Measurements from ENCODE around the gene ADARB2.
"Not testable (repeated sequence)": the region's sequence is repeated elsewhere in the genome, so short reads cannot be mapped to it uniquely, and the experiment has no call there.

ADARB2 gene

DNA sequence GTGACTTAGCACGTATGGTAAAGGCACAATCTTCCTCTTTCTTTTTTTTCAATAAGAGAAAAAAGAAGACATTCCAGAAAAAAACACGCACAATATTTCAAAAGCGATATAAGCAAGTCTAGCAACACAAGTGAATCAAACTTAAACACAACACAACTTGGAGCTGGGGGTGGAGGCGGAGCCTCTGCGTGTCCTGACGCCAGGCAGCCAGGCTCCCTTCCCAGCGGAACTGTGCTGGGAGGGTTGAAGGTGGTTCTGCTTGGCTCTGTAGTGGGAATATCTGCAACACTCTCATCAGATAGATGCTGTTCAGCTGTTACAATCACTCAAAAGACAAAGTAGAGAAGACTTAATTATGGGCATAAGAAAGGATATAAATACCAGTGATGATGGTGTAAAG, 469.8 kb downstream of the ADARB2 start:
- no peak for DNase-seq

GRCh38 chr10:1267148-1267547, 470.2 kb downstream of the ADARB2 start:
- no peak for DNase-seq

DNA sequence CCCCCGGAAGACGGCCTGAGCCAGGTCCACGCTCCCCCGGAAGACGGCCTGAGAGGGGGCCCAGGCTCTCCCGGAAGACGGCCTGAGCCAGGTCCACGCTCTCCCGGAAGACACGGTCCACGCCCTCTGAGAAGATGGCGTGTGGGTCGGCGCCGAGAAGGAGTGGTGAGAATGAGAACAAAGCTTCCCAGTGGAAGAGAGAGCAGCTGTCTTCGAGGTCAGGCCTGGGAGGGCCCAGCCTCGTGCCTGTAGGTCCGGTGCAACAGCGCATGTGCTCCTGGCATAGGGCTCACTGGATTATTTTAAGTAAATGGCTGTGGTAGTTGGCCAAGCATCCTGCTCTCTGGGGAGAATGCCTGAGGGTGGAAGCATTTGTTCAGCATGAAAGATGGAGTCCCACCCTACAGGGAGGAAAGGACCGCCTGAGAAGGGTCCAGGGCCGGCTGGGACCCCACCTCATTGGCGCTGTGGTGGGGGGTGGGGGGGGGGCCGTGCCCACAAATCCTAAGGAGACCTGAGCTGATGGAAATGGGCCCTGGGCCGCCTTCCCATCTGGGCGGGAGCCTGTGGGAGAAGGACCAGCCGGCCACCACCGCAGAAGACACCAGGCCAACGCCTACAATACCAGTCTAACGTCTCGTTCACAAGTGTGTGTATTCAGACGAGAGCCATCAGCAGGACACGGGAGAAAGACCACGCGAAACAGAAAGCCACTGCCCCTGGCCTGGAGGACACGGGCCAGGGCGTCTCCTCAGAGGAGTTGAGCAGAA, 471.1 kb downstream of the ADARB2 start:
- DNase-seq: no peak

DNA sequence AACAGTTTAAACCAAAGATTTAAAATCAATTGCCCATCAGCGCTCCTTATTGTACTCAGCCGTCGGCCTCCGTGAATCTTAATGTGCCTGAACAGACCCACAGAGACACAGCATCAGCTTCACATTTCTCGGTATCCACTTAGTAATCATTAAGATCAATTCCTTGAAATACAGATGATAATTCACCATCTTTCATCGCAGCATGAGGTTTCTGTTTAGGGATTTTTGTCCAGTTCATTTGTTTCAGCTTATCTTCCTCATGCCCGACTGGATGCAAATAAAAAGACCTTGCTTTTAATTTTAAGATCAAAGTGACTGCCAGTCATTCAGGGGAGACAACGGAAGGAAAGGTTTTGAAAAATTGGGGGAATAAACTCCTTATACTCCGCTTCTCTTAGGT, 473.3 kb downstream of the ADARB2 start:
- no peak for DNase-seq

GRCh38 chr10:1257274-1257673, 480.1 kb downstream of the ADARB2 start:
- no peak for DNase-seq

DNA sequence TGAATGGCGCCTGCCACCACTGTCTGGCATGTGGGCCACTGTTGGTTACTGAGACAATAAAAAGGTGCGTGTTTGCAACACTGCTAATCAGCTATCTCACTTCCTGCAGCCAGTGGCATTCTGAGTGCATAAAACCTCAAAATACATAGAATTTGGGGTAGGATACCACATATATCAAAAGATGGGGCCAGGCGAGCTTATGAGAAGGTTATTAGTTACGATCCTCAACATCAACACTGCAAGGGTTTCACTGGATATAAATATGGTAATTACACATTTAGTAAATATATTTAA, 480.9 kb downstream of the ADARB2 start:
- no peak for DNase-seq

- DNase-seq: no peak
These were observed 481.5 kb downstream of the ADARB2 start for GRCh38 chr10:1255600-1256431.

DNA sequence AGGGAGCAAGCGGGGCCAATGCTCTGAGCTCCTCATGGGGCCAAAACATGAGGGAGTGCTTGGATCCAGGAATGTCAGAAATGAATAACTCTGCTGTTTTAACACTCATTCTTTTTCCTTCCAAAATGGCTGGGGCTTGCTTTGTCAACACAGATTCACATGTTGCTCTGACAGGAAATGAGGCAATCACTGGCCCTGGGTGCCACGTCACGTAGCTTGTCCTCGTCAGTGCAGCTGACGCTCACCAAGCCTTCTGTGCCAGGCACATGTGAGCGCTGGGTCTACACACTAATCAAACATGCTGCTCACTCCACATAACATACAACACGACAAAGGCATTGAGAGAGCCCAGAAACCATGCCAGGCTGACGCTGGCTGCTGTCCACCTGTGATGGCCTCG, 482.2 kb downstream of the ADARB2 start:
- DNase-seq: no peak

GRCh38 chr10:1253523-1254353, 483.6 kb downstream of the ADARB2 start:
- no peak for DNase-seq

DNA sequence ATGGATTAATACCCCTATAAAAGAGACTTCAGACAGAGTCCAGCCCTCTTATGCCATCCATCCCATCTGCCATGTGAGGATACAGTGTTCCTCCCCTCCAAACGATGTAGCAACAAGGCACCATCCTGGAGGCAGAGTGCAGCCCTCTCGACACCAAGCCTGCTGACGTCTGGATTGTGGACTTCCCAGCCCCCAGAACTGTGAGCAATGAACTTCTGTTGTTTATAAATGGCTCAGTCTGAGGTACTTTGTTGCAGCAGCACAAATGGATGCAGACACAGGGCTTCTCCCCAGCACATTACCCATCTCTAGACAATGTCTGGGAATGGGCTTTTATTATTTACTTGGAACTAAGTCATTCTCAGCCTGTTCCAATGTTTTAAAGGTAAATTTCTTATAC, 485.6 kb downstream of the ADARB2 start:
- DNase-seq: no peak

DNA sequence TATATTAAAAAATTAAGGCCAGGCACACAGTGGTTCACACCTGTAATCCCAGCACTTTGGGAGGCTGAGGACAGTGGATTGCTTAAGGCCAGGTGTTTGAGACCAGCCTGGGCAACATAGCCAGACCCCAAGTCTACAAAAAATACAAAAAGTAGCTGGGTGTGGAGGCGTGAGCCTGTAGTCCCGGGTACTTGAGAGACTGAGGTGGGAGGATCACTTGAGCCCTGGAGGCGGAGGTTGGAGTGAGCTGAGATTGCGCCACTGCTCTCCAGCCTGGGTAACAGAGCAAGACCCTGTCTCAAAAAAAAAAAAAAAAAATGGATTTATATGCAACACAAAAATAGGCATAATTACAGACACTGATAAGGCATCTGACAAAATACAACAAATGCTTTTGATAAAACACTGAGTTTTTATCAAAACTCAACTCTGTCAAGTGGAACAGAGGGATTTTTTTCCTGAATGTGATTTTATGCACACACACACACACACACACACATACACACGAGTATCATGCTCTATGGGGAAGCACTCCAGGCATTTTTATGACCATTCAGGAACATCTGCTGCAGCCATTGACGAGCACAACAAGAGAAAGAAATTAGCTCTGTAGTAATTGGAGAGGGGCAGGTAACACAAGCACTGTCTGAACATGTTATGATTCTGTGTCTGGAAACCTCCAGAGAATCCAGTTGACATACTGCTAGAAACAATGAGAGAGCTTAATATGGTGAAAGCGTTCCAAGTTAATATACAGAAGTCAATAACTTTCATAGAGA, 488.0 kb downstream of the ADARB2 start:
- peak; percentile 71 for DNase-seq

- not testable (repeated sequence) for DNase-seq
These were observed 489.1 kb downstream of the ADARB2 start for GRCh38 chr10:1248262-1248630.

DNA sequence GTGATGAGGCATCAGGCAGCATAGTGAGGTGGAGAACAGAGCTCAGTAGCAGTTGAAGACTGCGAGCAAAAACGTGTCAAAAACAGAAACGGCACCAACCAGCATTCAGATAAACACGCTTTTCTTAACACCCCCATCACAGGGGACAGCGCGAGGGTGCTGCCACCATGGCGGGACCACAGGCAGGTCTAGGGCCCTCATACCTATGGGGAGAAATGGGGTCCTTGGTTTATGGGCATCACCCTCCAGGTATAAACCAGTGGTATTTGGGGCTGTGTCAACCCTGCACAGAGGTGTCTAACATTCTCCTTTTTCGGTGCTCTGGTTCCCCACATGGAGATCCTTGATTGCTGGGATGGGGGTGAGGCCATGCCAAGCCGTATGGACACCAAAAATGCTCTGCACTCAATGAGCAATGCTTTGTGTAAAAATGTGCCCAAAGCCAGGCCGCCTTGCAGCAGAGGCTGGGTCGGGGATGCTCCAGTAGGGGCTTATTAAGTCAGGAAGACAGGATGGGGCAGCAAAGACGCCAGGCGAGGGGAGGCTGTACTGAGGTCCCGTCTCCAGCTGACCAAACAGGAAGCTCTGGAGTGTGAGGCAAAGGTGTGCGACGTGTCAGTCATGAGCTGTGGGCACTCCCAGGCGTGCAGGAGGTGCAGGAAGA, 489.6 kb downstream of the ADARB2 start:
- DNase-seq: no peak

- no peak for DNase-seq
These were observed 492.8 kb downstream of the ADARB2 start for GRCh38 chr10:1244493-1244892.

- DNase-seq: no peak
These were observed 493.7 kb downstream of the ADARB2 start for GRCh38 chr10:1243486-1244234.

DNA sequence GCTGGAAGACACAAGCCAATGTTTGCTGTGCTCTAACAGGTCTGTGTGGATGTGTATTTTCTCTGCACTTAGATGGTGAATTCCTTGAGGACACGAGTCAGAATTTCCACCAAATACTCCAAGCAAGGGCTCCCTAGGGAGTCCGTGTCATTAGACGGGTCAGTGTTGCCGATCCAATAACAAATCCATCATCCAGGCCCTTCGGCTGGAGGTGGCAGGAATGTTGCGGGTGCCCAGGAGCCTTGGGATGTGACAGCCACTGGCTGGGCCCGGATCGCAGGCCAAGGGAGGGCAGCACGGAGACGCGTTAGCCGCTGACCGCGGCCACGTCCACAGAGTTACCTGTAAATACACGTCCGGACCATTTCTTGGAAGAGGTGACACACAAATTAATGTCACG, 494.4 kb downstream of the ADARB2 start:
- no peak for DNase-seq

DNA sequence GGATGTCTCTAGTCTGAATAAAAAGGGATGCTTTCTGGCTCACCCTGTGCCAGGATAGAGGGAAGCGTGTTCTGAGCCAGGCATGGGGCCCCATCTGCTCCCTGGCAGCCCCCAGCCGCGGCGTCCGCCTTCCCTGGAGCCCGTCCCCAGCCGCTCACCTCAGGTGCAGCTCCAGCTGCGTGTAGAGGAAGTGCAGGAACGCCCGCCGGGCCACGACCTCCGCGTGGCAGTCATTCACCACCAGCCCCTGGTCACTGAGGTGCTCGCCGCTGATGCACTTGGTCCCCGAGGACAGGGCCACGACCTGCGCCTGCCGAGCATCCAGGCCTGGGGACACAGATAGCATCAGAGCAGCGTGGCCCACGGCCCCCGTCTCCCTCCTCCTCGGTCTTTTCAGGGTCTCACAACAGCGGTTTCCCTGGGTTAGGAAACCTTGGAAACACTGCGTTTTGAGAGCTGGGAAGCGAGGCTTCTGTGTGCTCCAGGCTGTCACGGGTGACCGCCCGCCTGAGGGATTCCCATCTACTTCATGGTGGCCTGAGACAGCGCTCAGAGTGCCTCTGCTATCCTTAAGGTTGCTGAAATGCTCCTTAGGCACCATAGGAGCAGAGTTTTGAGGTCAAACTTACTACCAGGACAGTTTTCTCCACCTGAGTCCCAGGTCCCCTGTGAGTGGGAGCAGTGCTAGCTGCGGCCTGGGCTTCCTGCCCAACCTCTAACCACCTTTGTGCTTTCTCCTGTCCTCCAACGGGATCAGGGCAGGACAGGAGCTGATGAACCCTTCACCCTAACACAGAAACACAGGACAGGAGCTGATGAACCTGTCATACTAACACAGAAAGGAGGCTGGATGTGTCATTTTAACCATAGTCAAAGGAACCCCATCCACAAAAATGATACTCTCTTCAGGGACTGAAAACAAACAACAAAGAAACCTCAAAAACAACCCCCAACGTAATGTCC, 495.1 kb downstream of the ADARB2 start:
- no peak for DNase-seq

GRCh38 chr10:1241322-1241890, 495.9 kb downstream of the ADARB2 start:
- no peak for DNase-seq

- DNase-seq: no peak
These were observed 497.0 kb downstream of the ADARB2 start for GRCh38 chr10:1240341-1240775.

GRCh38 chr10:1233031-1233430, 504.3 kb downstream of the ADARB2 start:
- no peak for DNase-seq
